ENCODE data around the gene NLGN2.
A peak's percentile ranks its signal among the peaks of the same experiment; 100 is the strongest.

NLGN2 gene

GRCh38 chr17:7432296-7432695 is 24.7 kb downstream of the NLGN2 start:
- Histone ChIP-seq H3K27me3 (ENCODE audit: control insufficient read depth, insufficient read depth, low read length) (no peaks in the 10 kb centered on the region), H3K9me3 (ENCODE audit: control insufficient read depth, insufficient read depth, low read length) (no peaks in the 10 kb centered on the region), H3K9ac (ENCODE audit: low read depth, low read length) (no peak overlapping the region), H3K4me3 (ENCODE audit: low read depth, low read length) (no peak overlapping the region), H3K36me3 (ENCODE audit: control insufficient read depth, insufficient read depth, low read length) (no peaks in the 10 kb centered on the region), H3K4me1 (ENCODE audit: control insufficient read depth, insufficient read depth, low read length) (no peaks in the 10 kb centered on the region)

GRCh38 chr17:7435676-7436555 is 28.3 kb downstream of the NLGN2 start:
- Histone ChIP-seq H3K9ac (ENCODE audit: low read depth, low read length) (peak overlapping the region; percentile 37), H3K36me3 (ENCODE audit: control insufficient read depth, insufficient read depth, low read length) (no peaks in the 10 kb centered on the region), H3K4me1 (ENCODE audit: control insufficient read depth, insufficient read depth, low read length) (peaks cover 7% of the 10 kb centered on the region), H3K9me3 (ENCODE audit: control insufficient read depth, insufficient read depth, low read length) (no peaks in the 10 kb centered on the region), H3K27me3 (ENCODE audit: control insufficient read depth, insufficient read depth, low read length) (peaks cover 10% of the 10 kb centered on the region), H3K4me3 (ENCODE audit: low read depth, low read length) (peak overlapping the region; percentile 63)

DNA sequence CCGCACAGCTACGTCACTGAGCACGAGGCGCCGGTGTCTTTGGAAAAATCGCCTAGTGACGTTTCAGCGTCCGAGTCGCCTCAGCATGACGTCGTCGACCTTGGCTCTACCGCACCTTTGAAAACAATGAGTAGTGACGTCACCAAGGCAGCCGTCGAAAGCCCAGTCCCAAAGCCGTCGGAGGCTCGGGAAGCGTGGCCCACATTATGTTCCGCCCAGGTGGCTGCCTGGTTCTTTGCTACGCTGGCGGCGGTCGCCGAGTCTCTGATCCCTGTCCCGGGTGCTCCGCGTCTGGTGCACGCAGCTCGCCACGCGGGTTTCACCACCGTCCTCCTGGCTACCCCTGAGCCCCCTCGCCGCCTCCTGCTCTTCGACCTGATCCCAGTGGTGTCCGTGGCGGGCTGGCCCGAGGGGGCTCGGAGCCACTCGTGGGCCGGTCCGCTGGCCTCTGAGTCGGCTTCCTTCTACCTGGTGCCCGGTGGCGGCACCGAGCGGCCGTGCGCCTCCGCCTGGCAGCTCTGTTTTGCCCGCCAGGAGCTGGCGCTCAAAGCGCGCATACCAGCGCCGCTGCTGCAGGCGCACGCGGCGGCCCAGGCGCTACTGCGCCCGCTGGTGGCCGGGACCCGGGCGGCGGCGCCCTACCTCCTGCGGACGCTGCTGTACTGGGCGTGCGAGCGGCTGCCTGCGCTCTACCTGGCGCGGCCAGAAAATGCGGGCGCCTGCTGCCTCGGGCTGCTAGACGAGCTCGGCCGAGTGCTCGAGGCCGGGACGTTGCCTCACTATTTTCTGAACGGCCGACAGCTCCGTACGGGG is 29.1 kb downstream of the NLGN2 start:
- Histone ChIP-seq H3K36me3 (ENCODE audit: control insufficient read depth, insufficient read depth, low read length) (no peaks in the 10 kb centered on the region), H3K9ac (ENCODE audit: low read depth, low read length) (no peak overlapping the region), H3K4me1 (ENCODE audit: control insufficient read depth, insufficient read depth, low read length) (peaks cover 11% of the 10 kb centered on the region), H3K27me3 (ENCODE audit: control insufficient read depth, insufficient read depth, low read length) (peaks cover 12% of the 10 kb centered on the region), H3K4me3 (ENCODE audit: low read depth, low read length) (peak overlapping the region; percentile 63), H3K9me3 (ENCODE audit: control insufficient read depth, insufficient read depth, low read length) (no peaks in the 10 kb centered on the region)

GRCh38 chr17:7437369-7437863 is 29.8 kb downstream of the NLGN2 start:
- Histone ChIP-seq H3K9me3 (ENCODE audit: control insufficient read depth, insufficient read depth, low read length) (no peaks in the 10 kb centered on the region), H3K9ac (ENCODE audit: low read depth, low read length) (no peak overlapping the region), H3K36me3 (ENCODE audit: control insufficient read depth, insufficient read depth, low read length) (no peaks in the 10 kb centered on the region), H3K27me3 (ENCODE audit: control insufficient read depth, insufficient read depth, low read length) (peaks cover 14% of the 10 kb centered on the region), H3K4me1 (ENCODE audit: control insufficient read depth, insufficient read depth, low read length) (peaks cover 11% of the 10 kb centered on the region), H3K4me3 (ENCODE audit: low read depth, low read length) (peak overlapping the region; percentile 63)

GRCh38 chr17:7437950-7438614 is 30.4 kb downstream of the NLGN2 start:
- Histone ChIP-seq H3K4me1 (ENCODE audit: control insufficient read depth, insufficient read depth, low read length) (peaks cover 11% of the 10 kb centered on the region), H3K9ac (ENCODE audit: low read depth, low read length) (no peak overlapping the region), H3K36me3 (ENCODE audit: control insufficient read depth, insufficient read depth, low read length) (peaks cover 2% of the 10 kb centered on the region), H3K9me3 (ENCODE audit: control insufficient read depth, insufficient read depth, low read length) (no peaks in the 10 kb centered on the region), H3K27me3 (ENCODE audit: control insufficient read depth, insufficient read depth, low read length) (peaks cover 14% of the 10 kb centered on the region), H3K4me3 (ENCODE audit: low read depth, low read length) (peak overlapping the region; percentile 87)

DNA sequence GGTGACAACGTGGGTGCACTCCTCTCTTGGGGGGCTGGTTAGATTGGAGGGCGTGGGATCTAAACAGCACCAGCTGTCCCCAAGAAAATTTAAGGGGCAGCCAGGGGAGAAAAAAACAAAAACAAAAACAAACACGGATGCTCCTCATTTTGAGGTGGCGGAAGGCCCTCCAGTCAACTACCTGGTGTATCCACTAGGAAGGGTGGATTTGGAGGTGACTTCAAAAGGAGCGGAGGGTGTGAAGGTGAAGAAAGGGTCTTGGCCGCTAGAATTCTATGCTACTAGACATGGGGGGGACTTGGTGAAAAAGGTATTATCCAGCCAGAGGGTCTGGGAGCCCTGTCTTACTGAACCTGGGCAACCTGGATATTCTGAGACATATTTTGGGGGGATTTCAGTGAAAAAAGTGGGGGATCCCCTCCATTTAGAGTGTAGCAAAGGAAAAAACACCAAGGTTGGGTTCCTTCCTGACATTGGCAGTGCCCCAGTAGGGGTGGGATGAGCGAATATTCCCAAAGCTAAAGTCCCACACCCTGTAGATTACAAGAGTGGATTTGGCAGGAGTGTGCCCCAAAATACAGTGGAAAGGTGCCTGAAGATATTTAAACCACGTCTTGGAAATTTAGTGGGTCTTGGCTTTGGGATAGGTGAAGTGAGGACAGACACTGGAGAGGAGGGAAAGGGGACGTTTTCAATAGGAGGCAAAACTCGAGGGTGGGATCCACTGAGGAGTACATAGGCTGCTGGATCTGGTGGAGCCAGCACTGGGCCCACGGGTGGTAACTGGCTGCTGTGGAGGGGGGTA is 31.2 kb downstream of the NLGN2 start:
- Histone ChIP-seq H3K27me3 (ENCODE audit: control insufficient read depth, insufficient read depth, low read length) (peaks cover 19% of the 10 kb centered on the region), H3K4me1 (ENCODE audit: control insufficient read depth, insufficient read depth, low read length) (peaks cover 11% of the 10 kb centered on the region), H3K9me3 (ENCODE audit: control insufficient read depth, insufficient read depth, low read length) (no peaks in the 10 kb centered on the region), H3K36me3 (ENCODE audit: control insufficient read depth, insufficient read depth, low read length) (peaks cover 2% of the 10 kb centered on the region), H3K4me3 (ENCODE audit: low read depth, low read length) (peak overlapping the region; percentile 87), H3K9ac (ENCODE audit: low read depth, low read length) (no peak overlapping the region)

DNA sequence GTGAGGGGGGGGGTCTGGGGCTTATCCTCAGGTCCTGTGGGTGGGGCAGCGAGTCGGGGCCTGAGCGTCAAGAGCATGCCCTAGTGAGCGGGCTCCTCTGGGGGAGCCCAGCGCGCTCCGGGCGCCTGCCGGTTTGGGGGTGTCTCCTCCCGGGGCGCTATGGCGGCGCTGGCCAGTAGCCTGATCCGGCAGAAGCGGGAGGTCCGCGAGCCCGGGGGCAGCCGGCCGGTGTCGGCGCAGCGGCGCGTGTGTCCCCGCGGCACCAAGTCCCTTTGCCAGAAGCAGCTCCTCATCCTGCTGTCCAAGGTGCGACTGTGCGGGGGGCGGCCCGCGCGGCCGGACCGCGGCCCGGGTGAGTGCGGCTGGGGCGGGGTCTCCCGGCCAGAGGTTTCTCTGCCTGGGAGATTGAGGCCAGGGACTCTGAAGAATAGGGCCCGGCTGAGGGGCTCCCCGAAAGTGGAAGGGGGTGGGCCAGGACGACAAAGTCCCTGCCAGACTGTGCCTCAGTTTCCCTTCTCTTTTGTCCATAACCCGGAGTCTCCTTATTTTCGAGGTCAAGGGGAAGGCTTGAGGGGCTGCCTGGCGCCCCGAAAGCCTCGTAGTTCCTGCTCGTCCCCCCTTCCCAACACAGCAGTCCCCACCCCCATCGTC is 31.9 kb downstream of the NLGN2 start, which contains the start of gene FGF11:
Gene FGF11, plus strand, starts transcription at position 51 of the 651 bp plus-strand sequence. Its CDS starts 109 bp downstream, at position 160.
- no peaks in the 10 kb centered on the region for H3K9me3 ChIP-seq (ENCODE audit: control insufficient read depth, insufficient read depth, low read length)
- peaks cover 2% of the 10 kb centered on the region for H3K36me3 ChIP-seq (ENCODE audit: control insufficient read depth, insufficient read depth, low read length)
- peaks cover 14% of the 10 kb centered on the region for H3K4me1 ChIP-seq (ENCODE audit: control insufficient read depth, insufficient read depth, low read length)
- peaks cover 25% of the 10 kb centered on the region for H3K27me3 ChIP-seq (ENCODE audit: control insufficient read depth, insufficient read depth, low read length)
- H3K4me3 ChIP-seq (ENCODE audit: low read depth, low read length): peak within 1 kb of the TSS; percentile 87
- H3K9ac ChIP-seq (ENCODE audit: low read depth, low read length): peak within 1 kb of the TSS; percentile 92

DNA sequence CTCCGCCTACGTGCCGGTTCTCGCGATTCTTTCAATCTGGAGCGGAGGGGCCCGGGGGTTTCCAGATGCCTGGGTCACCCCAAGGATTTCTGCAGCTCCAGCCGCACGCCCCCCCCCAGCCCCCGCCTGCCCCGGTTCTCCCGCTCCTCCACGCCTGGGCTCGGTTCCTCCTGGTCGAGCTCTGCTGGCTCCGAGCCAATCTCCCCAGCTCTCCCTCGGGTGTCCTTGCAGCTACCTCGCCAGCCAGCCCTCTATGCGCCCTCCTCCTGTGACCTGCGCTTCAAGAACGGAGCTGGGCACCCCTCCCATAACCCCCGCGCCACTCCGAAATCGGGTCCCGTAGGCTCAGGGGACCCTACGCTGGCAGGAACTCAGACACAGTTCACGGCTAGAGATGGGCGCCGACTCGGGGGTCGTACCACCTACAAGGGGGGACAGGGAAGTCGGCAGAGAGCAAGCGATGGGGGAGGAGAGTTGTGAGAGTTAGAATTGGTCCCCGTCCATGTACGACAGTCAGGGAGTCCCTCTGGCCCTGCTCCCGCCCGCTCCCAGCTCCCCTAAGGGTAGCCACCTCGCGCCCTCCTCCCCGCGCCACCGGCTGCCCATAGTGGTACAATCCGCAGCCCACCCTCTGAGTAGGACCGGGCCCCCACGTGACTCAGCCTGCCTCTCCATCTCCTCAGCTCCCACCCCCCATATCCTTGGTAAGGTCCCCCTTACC is 32.6 kb downstream of the NLGN2 start:
- H3K9me3 ChIP-seq (ENCODE audit: control insufficient read depth, insufficient read depth, low read length): no peaks in the 10 kb centered on the region
- H3K9ac ChIP-seq (ENCODE audit: low read depth, low read length): peak overlapping the region; percentile 92
- peaks cover 25% of the 10 kb centered on the region for H3K27me3 ChIP-seq (ENCODE audit: control insufficient read depth, insufficient read depth, low read length)
- peaks cover 14% of the 10 kb centered on the region for H3K4me1 ChIP-seq (ENCODE audit: control insufficient read depth, insufficient read depth, low read length)
- H3K36me3 ChIP-seq (ENCODE audit: control insufficient read depth, insufficient read depth, low read length): peaks cover 2% of the 10 kb centered on the region
- peak overlapping the region; percentile 87 for H3K4me3 ChIP-seq (ENCODE audit: low read depth, low read length)

- H3K4me3 ChIP-seq (ENCODE audit: low read depth, low read length): peak overlapping the region; percentile 87
- no peaks in the 10 kb centered on the region for H3K9me3 ChIP-seq (ENCODE audit: control insufficient read depth, insufficient read depth, low read length)
- H3K27me3 ChIP-seq (ENCODE audit: control insufficient read depth, insufficient read depth, low read length): peaks cover 25% of the 10 kb centered on the region
- peaks cover 2% of the 10 kb centered on the region for H3K36me3 ChIP-seq (ENCODE audit: control insufficient read depth, insufficient read depth, low read length)
- peaks cover 14% of the 10 kb centered on the region for H3K4me1 ChIP-seq (ENCODE audit: control insufficient read depth, insufficient read depth, low read length)
- H3K9ac ChIP-seq (ENCODE audit: low read depth, low read length): peak overlapping the region; percentile 92
Measured at GRCh38 chr17:7440834-7441195, 33.2 kb downstream of the NLGN2 start.

GRCh38 chr17:7441266-7441665 is 33.6 kb downstream of the NLGN2 start:
- peaks cover 25% of the 10 kb centered on the region for H3K27me3 ChIP-seq (ENCODE audit: control insufficient read depth, insufficient read depth, low read length)

More at GRCh38 chr17:7441266-7441665, 33.6 kb downstream of the NLGN2 start:
- Histone ChIP-seq H3K9ac (ENCODE audit: low read depth, low read length) (no peak overlapping the region), H3K4me1 (ENCODE audit: control insufficient read depth, insufficient read depth, low read length) (peaks cover 17% of the 10 kb centered on the region), H3K4me3 (ENCODE audit: low read depth, low read length) (peak overlapping the region; percentile 87), H3K9me3 (ENCODE audit: control insufficient read depth, insufficient read depth, low read length) (no peaks in the 10 kb centered on the region), H3K36me3 (ENCODE audit: control insufficient read depth, insufficient read depth, low read length) (peaks cover 2% of the 10 kb centered on the region)

Data from iPS-15b (cell line).